Stimulated activated CD4-positive, alpha-beta T cell treated with anti-CD3 and anti-CD28 coated beads, Interleukin-15, amount 100 ng/mL, for 24 hours (primary cell): ENCODE data around the gene CD300H.
"Not testable (repeated sequence)": the region's sequence is repeated elsewhere in the genome, so short reads cannot be mapped to it uniquely, and the experiment has no call there.

Source experiments
- DNase-seq: peaks from one replicate; pipeline ENCODE4 v3.0.0-alpha.2; 2020

The CD300H gene

DNA sequence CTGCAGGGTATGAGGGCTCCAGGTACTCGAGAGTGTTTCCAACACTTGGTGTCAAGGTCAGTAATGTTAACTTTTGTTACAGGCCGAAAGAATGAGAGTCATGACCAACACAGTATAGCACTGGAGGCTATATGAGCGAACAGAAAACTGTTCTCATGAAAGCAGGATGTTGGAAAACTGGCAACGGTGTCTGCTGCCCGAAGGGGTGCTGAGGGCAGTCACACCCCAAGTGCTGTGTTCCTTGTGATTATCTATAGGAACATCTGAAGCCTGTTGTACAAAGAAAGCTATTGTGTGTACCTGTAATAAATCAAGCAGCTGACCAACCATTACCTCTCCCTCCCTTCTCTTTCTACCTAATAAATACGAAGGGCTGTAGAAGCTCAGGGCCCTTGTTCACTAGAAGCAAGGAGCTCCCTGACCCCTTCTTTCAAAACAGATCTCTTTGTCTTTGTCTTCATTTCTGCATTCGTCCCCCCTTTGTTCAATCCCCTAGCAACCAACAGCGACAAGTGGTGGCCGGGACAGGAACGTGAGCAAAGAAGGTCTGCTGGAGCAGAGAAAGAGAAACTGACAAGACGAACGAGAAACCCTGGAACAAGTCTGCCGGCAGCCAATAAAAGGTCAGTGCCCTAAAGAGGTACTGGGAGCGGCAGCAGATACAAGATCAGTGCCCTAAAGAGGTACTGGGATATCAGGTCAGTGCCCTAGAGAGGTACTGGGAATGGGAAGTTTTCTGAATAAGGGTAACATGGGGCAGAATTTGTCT is 17.2 kb upstream of the CD300H start:
- no peak for DNase-seq

DNA sequence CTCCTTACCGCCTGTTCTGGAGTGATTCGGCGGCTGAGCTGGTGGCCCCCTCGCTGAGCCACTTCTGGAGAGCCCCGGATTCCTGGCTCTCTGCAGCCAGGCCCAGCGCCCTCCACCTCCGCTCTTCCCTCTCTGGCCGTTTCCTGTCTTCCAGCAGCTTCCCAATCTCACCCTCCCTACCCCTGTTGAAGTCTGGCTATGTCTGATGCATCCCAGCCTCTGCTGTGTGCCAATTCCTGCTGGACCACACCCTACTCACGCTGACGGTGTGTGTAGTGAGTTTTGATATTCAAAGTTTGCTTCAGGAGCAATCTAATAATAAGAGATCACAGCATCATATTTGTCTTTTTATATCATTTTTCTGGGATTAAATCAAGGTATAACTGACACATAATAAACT is 15.3 kb upstream of the CD300H start:
- DNase-seq, result no peak

DNA sequence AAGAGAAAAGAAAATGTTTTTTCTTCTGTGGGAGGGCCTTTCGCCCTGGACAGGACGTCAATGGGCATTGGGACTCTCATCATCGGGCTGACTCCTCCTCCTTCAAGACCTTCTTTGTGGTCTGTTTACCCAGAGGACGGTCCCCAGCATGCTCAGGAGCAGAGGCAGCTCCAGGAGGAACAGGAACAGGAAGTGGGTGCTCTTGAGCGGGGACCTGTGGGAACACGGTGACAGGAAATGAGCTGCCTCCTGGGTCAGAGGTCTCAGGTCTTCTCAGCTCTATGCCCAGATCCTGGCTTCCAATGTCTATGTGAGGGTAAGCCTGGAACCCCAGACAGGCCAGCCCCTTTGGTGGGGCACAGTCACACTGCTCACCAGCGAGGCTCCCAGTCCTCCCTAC is 12.6 kb upstream of the CD300H start:
- no peak for DNase-seq

DNA sequence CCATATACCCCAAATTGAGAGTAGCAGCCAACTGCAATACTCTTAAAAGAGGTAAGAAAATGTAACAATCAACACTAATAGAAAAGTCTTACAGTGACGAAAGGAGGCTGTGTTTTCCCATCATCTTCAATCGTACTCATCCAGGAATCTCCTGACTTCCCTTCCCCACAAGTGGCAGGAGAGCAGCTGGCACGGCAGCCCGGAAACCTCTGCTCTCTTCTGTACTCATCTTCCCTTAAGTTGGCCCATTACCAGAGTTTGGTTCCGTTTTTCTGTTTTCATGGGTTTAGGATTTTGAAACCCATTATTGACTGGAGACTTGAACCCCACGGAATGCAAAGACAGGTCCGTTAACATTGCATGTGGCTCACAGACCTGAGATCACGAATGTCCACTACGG is 11.7 kb upstream of the CD300H start:
- DNase-seq, result no peak

DNA sequence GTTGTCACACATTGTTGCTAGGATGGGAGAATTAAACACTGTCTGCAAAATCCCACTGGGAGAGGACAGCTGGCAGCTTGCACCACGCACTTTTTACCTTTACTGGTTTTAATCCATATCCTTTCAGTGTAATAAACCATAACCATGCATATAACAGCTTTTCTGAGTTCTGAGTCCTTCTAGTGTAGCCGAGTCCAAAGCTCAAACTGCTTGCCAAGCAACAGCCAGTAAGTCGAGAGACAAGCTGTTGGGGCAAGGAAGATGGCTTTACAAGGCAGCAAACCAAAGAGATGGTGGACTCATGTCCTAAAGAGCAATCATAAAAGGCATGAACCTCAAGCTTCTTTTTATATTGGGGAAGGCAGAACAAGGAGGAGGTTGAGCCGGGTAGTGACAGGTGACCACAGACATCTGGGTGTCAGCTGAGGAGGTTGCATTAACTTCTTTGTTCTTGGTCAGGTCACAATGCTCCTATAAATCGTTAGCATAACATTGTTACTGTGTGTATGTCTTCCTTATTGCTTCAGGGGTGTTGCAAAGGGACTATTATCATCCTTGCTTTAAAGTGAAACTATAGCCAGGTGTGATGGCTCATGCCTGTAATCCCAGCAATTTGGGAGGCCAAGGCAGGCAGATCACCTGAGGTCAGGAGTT is 7.3 kb upstream of the CD300H start:
- DNase-seq, result no peak

DNA sequence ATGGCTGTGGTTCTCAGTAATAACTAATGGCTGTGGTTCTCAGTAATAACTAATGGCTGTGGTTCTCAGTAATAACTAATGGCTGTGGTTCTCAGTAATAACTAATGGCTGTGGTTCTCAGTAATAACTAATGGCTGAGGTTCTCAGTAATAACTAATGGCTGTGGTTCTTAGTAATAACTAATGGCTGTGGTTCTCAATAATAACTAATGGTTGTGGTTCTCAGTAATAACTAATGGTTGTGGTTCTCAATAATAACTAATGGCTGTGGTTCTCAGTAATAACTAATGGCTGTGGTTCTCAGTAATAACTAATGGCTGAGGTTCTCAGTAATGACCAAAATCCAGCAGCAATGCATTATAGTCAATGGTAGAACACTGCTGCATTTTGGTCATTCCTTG is 6.3 kb upstream of the CD300H start:
- DNase-seq, result not testable (repeated sequence)

DNA sequence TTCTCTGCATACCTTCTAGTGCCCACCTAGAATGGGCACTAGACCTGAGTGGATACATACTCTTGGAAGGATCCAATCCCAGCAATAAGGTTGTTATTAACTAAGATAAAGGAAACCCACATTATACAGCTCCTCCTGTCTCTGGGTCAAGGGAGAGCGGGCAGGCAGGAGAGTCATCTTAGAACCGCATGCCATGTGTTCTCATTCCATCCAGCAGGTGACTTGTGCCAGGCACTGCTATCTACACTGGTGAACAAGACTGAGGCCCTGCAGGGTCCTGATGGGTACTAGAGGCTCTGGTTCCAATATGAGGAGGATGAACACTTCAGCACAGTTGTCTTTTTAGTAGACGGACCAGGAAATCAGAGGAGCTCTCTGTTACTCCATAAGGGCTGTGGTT is 5.9 kb upstream of the CD300H start:
- no peak for DNase-seq

DNA sequence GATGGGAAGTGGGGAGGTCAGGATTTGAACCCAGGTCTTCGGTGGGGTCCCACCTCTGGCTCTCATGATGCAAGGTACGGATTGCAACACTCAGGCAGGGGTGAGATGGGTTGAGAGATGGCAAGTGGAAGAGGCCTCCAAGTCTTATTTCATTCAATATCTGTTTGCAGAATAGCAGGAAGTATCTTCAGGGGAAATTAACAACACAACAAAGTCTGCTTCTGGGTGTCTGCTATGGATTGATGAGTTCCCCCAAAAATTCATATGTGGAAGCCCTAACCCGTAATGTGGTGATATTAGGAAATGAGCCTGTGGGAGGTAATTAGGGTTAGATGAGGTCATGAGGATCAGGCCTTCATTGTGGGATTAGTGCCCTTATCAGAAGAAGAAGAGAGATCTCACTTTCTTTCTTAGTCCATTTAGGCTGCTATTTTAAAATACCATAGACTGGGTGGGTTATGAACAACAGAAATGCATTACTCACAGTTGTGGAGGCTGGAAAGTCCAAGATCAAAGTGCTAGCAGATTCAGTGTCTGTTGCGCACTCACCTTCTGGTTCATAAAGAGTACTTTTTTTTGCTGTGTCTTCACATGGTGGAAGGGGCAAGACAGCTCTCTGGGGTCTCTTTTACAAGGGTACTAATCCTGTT is 4.4 kb upstream of the CD300H start:
- no peak for DNase-seq

DNA sequence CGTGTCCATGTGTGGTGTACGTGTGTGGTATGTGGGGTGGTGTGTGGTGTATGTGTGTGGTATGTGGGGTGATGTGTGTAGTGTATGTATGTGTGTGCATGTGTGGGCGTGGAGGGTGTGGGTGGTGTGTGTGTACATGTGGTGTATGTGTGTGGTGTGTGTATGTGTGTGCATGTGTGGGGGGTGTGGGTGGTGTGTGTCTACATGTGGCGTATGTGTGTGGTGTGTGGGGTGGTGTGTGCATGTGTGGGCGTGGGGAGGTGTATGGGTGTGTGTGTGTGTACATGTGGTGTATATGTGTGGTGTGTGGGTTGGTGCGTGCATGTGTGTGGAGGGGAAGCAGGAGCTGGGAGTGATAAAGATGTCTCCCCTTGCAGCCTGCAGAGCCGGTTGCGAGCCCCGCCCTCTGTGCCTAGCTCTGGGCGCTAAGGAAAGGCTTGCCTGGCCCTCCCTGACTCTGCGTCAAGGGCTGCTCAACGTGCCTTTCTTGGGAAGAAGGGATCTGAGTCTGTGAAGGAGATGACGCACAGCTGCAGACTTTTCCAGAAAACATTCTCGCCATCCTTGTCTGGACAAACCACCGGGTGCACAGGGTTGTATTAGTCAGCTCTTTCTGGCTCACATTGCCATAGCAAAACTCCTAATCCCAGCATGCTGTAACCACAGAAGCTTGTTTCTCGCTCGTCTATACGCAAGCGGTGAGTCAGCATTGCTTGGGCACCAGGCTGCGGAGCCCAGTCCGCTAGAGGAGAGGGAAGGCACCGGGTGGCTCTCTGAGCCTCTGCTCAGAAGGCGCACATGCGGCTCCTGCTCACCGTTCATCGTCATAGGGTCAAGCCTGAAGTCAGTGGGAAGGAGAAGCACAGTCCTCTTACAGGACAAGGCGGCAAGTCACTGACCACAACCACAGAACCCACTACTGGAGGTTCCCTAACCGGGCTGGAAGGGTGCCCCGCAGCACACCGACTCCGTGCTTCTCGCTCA is 2.0 kb upstream of the CD300H start:
- DNase-seq, result peak; percentile 67

DNA sequence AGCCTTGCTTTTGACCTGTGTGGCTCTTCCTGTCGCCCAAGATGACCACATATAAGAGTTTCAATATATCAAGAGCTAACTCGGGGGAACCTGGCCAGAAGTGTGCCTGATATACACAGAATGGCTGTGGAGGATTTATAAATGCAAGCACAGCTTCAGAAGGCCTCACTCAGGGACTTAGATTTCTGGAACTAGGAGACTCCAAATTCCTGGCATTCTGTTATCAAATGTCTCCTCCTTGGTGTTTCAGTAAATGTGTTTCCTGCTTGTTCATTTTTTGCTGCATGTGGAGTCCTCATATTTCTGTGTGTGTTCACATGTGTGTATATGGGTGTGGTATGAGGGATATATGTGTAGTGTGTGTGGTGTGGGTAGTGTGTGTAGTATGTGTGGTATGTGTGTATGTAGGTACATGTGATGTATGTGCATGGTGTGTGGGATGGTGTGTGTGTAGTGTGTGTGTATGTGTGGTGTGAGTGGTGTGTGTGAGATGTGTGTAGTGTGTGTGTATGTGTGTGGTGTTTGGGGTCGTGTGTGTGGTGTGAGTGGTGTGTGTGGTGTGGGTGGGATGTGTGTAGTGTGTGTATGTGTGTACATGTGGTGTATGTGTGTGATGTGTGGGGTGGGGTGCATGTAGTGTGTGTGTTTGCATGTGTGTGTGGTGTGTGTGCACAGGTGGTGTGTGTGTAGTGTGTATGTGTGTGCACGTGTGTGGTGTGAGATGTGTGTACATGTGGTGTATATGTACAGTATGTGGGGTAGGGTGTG is 981 bp upstream of the CD300H start:
- no peak for DNase-seq

DNA sequence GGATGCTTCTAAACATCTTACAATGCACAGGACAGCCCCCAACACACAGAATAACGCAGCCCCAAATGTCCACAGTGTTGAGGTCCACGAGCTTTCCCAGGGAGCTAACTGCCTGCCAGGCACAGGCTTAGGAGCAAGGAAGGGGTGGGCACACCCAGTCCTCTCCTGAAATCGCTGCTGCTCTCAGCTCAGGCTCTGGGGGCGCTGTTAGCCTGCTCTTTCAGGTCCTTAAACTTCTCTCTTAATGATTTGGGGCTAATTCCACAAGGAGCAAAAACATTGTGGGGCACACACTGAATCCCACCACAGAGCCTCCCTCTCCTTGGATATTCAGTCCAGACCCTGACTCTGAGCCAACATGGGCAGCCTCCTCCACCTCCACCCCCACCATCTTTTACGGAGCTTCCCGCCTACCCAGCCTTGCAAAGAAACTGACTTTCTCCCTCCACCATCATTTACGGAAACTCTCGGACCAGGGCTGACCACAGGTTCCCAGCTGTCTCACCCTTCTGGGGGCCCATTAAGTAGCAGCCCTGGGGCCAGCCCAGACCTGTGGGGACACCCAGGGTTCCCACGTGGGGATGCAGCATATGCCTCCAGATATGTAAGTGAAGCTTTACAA is 1.1 kb downstream of the CD300H start:
- DNase-seq, result peak; percentile 59

DNA sequence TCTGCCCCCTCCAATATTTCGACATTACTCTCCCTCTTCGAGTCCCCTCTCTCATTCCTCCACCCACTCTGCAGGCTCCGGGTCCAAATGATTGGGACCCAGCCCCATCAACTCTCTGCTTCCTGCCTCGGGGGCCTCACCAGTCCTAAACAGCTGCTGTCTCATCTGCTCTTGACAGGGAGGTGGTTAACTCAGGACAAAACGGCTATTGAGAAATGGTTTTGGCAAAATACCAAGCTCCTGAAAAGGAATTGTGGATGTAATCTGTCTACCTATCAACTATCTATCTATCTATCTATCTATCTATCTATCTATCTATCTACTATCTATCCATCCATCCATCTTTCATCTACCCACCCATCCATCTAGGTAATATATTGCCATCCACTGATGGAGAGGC is 2.2 kb downstream of the CD300H start:
- no peak for DNase-seq

DNA sequence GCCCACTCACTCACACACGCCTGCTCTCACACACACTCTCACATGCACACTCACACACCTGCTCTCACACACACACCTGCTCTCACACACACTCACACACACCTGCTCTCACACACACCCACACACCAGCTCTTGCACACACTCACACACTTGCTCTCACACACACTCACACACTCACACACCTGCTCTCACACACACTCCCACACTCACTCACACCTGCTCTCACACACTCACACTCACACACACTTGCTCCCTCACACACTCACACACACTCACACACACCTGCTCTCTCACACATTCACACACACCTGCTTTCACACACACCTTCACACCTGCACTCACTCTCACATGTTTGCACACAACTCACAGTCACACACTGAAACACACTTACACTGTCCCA is 4.0 kb downstream of the CD300H start:
- DNase-seq, result no peak

DNA sequence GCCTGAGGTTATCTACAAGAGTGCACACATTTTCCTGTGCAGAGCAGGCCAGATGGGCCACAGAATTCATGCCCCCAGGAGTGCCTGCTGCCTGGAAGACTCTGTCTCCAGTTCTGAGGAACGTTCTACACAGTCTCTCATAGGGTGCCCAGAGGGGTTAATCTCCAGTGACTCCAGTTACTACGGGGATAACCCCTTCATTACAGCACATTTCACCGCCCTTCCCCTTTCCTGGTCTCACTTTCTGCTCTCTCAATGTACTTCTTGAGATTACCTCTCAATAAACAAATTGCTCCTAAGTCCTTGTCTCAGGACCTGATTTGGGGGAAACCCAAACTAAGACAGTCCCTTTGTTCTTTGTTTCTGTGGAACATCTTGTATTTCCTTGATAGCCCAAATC is 5.7 kb downstream of the CD300H start:
- no peak for DNase-seq

DNA sequence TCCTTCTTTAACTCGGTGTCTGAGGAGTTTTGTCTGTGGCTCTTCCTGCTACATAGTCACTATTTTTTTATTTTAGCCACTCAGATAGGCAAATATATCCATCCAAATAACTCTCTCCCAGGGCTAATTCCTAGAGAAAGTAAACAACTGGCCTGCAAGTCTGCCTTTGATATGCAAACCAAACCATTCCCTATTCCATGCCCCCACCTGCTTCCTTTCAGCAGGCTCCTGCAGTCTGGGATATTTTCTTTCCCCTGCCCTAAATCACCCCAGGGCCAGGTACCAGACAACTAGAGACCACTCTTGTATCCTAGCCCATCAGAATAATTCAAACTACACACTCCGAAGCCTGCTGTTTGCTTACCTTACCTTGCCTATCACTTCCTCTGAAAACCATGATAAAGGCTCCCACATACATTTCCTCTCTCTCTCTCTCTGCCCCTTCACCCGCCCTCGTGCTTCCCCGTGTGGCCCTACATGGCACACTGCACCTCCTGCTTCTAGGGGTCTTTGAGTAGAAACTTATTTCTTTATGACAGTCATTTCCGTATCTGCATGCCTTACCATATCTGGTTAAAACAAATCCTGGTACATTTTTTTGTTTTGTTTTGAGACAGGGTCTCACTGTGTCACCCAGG is 8.3 kb downstream of the CD300H start:
- DNase-seq, result no peak

DNA sequence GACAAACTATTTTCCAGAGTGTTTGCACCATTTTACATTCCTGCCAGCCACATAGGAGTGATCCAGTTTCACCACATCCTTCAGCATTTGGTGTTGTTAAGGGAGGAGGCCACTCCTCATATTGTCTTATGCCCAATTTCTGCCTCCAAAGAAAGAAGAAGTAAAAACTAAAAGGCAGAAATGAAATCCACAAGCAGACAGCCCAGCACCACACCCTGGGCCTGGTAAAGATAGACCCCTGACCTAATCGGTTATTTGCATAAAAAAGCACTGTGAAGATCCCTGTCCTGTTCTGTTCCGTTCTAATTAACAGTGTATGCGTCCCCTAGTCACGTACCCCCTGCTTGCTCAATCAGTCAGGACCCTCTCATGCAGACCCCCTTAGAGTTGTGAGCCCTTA is 8.9 kb downstream of the CD300H start:
- DNase-seq, result not testable (repeated sequence)

DNA sequence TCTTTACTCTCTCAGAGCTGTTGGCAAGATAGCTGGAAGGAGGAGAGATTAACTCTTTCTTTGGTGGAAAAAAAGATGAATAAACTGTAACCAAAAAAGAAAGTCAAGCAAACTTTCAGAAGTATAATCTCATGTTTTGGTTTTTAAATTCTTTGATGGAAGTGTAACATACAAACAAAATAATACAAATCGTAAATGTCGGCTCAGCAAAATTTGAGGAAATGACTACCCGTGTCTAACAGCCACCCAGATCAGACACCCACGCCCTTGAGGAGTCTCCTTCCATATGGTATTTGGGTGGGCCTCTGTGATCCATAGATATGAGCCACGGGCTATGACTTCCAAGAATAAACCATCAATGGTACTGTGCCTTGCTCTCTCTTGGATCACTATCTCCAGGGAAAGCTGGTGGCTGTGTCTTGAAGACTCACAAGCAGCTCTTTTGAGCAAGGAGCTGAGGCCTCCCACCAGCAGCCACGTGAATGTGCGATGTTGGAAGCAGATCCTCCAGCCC is 11.8 kb downstream of the CD300H start:
- no peak for DNase-seq

DNA sequence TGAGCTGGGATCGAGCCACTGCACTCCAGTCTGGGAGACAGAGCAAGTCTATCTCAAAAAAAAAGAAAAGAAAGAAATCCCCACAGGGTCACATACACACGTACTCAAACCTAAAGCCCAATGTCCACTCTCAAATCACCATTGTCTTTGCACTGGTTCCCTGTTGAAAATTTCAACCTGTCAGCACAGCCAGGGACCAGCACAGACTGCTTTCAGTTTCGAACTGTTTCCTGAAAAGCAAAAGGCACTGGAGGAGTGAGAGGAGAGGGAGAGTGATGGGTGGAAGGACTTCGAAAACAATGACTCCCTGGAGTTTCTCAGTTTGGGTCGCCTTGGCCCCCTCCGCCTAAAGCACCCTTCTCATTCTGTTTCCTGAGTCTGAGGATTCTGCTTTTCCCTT is 12.4 kb downstream of the CD300H start:
- no peak for DNase-seq

DNA sequence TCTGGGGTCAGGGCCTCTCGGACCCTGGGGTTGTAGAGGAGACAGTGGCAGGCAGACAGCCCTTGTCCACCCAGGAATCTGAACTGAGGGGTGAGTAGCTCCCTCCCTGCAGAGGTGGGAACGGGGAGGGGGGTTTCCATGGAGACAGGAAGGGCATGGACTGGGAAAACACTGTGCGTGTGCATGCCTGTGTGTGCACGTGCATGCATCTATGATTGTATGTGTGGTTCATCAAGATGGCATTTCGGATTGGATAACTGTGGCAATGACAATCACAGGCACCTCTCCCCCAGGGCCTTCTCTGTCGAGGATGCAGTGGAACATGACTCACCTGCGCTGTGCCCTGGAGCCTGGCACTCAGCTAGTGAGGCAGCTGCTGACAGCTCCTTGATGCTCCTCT is 15.3 kb downstream of the CD300H start:
- DNase-seq, result no peak

DNA sequence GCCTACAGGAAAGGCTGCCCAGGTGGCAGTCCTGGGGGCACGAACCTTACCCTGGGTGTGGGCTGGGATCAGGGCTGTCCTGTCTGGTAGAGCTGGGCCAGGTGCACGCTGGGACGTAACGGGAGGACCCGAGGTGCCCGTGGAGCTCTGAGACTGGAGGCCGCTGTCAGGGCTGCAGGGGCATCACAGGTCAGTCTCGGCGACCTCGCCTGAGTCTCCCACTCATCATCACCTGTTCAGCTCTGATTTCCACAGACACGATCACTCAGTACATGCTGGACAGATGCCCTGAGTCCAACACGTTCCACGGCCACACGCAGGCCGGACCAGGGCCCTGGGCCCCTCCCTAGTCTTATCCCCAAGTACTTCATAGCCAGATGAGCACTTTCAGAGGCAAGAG is 16.7 kb downstream of the CD300H start:
- no peak for DNase-seq

DNA sequence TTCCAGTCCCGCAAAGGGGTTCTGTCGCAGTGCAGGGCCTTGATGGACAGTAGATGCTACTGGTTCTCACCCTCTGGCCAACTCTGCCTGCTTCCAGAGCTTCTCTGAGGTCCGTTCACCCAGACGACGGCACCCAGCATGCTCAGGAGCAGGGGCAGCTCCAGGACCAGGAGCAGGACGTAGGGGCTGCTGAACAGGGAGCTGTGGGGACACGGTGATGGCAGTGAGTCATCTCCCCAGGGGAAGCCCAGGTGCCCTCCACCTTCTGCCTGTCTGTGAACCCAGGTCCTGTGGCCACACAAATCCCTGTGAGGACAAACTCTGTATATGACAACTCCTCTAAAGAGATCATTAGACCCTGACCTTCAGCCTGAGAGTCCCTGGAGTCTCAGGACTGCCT is 18.0 kb downstream of the CD300H start:
- DNase-seq, result no peak
